Measurements from ENCODE around the gene SZT2. TPM values are rescaled to one million over a fixed set of nuclear protein-coding genes. Genes with fewer than 3 reads are reported as not detected.

The SZT2 gene
- total and polyA plus RNA-seq, 2 of the 4 experiments (the other 2 are of a cell fraction): 9.5 to 14.3 TPM

DNA sequence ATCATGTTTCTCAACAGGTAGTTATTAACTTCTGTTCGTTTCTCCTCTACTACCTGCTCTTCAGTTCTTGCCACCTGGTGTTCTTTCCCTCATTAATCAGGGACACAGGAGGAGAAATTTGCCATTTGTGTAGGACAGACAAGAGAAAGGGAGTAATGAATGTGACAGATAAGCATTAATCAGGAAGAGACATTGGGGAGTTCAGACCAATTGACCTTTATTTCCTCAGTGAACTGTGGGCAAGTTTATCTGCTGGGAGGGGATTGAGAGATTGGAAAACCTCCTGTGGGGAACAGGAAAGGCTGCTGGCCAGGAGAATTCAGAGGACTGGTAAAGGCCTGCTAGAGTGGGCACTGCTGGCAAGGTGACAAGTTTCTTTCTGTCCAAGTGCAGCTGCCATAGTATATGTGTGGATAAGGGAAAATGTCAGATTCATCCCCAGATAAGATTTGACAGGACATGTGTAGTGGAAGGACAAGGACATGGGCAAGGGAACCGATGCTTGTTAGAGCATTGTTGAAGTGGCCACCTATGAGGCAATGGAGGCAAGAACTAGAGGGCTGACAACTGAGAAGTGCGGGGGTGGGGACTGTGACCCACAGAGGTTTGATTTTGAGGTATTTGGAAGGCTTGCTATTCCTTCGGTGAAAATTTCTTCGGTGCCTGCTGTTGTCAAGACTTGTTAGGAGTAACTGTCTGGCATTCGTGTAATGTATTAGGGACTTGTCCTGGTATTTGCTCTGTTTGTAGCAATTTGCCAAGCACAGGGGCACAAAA lies 12.6 kb downstream of the SZT2 start:
- ChIA-PET POLR2A (ENCODE audit: unreplicated experiment) (no interaction called here), CTCF (interaction anchor here (1.4 kb wide), 1 partner anchor 12 kb away, joined by 4 read pairs; no protein-coding TSS in a partner anchor)
- H2AK5ac ChIP-seq (ENCODE audit: low read depth, low read length): no peak overlapping the region
- no peak overlapping the region for H3K23ac ChIP-seq (ENCODE audit: low read depth, low read length)
- H3K27ac ChIP-seq (ENCODE audit: insufficient read depth, low read length): no peak overlapping the region
- no peak overlapping the region for H4K8ac ChIP-seq (ENCODE audit: low read depth in 2 of 2, low read length in 2 of 2)
- dilution Hi-C loops (cut with HindIII; ENCODE audit: low sequenced_read_pairs, unreplicated experiment): no loop called here
- no peak for DNase-seq
- no peak overlapping the region for H2BK15ac ChIP-seq (ENCODE audit: low read depth, low read length)
- H2AK9ac ChIP-seq (replicated peaks; ENCODE audit: low read depth, low read length, poor library complexity): no peak overlapping the region
- peaks cover 4% of the 10 kb centered on the region; the same call in 1 of the 2 replicates for H3K4me1 ChIP-seq (ENCODE audit: control insufficient read depth, insufficient read depth, low read length)
- H3K18ac ChIP-seq (ENCODE audit: low read depth, low read length): no peak overlapping the region
- H3K56ac ChIP-seq (ENCODE audit: extremely low read depth, insufficient read depth, low read length): no peak overlapping the region
- intact Hi-C loops (cut with micrococcal nuclease): no loop called here
- no peak overlapping the region for H3K9ac ChIP-seq (ENCODE audit: low read depth, low read length)
- no peak overlapping the region for H2BK5ac ChIP-seq (ENCODE audit: low read depth, low read length, poor library complexity, severe bottlenecking)
- H3K79me1 ChIP-seq (ENCODE audit: low read depth in 1 of 2, low read length in 2 of 2): peaks cover 37 to 50% of the 10 kb centered on the region in 2 experiments
- H4K20me1 ChIP-seq (ENCODE audit: insufficient read depth, low read length): no peaks in the 10 kb centered on the region
- H2BK20ac ChIP-seq (ENCODE audit: low read depth, low read length): no peak overlapping the region
- no peaks in the 10 kb centered on the region for H3K9me3 ChIP-seq (ENCODE audit: control insufficient read depth, insufficient read depth, low read length)
- H3K4me2 ChIP-seq (ENCODE audit: low read depth, low read length): no peak overlapping the region
- no peak overlapping the region for H2BK120ac ChIP-seq (ENCODE audit: low read depth, low read length)
- no peak overlapping the region for H3K4ac ChIP-seq (ENCODE audit: low read depth, low read length)
- no TSS peak for BruUV-seq (replicated peaks)
- in situ Hi-C loops (cut with MboI; ENCODE audit: low sequenced_read_pairs): loop anchor here (25.0 kb wide), 1 partner anchor 490 kb away; no protein-coding TSS in a partner anchor
- peaks cover 8% of the 10 kb centered on the region; the same call in 1 of the 2 replicates for H3K9me1 ChIP-seq (ENCODE audit: insufficient read depth, low read length)
- H3K14ac ChIP-seq (replicated peaks; ENCODE audit: low read depth, low read length): no peak overlapping the region
- H3K4me3 ChIP-seq (ENCODE audit: insufficient read depth, low read depth, low read length): no peak overlapping the region
- no peak overlapping the region for H2AFZ ChIP-seq (replicated peaks; ENCODE audit: low read length, poor library complexity)
- H4K5ac ChIP-seq (ENCODE audit: low read depth, low read length): no peak overlapping the region
- WGBS, 2 experiments (ENCODE audit: extremely low coverage in 2 of 2, insufficient read length in 1 of 2): 100% methylated on average over 2 of the region's 6 CpGs; no CpG with 5 or more reads in 1 of the 2 experiments
- no peak overlapping the region for H4K91ac ChIP-seq (ENCODE audit: insufficient read depth, low read depth, low read length)
- no peak for ATAC-seq (ENCODE audit: low read depth)
- H3K27me3 ChIP-seq (ENCODE audit: control insufficient read depth, insufficient read depth, low read length): no peaks in the 10 kb centered on the region
- H3K36me3 ChIP-seq (ENCODE audit: control insufficient read depth, insufficient read depth, low read length): peaks cover 31% of the 10 kb centered on the region
- TF ChIP-seq FOS (IDR thresholded peaks at IDR 0.05; ENCODE audit: low read depth, low read length) (no peak), NFE2L2 (IDR thresholded peaks at IDR 0.05; ENCODE audit: low read depth, low read length) (no peak), CEBPB (IDR thresholded peaks at IDR 0.05; ENCODE audit: low read depth, low read length) (no peak), BHLHE40 (IDR thresholded peaks at IDR 0.05; ENCODE audit: low read depth, low read length) (no peak), RFX5 (IDR thresholded peaks at IDR 0.05; ENCODE audit: low read depth, low read length) (no peak), RAD21 (IDR thresholded peaks at IDR 0.05; ENCODE audit: low read length) (no peak), MAFK (IDR thresholded peaks at IDR 0.05; ENCODE audit: low read depth, low read length) (no peak), CTCF (conservative IDR thresholded peaks at IDR 0.05; ENCODE audit: low read depth, low read length) (no peak), ELK1 (IDR thresholded peaks at IDR 0.05; ENCODE audit: borderline replicate concordance, low read depth, low read length) (no peak), MAZ (IDR thresholded peaks at IDR 0.05; ENCODE audit: borderline replicate concordance, low read depth, low read length) (no peak), RCOR1 (IDR thresholded peaks at IDR 0.05; ENCODE audit: insufficient replicate concordance, low read length) (no peak), CHD1 (IDR thresholded peaks at IDR 0.05; ENCODE audit: low read depth, low read length) (no peak), MXI1 (IDR thresholded peaks at IDR 0.05; ENCODE audit: borderline replicate concordance, low read depth, low read length) (no peak), POLR2A (IDR thresholded peaks at IDR 0.05; ENCODE audit: low read depth, low read length) (no peak)
- TF ChIP-seq, protein P1, sequence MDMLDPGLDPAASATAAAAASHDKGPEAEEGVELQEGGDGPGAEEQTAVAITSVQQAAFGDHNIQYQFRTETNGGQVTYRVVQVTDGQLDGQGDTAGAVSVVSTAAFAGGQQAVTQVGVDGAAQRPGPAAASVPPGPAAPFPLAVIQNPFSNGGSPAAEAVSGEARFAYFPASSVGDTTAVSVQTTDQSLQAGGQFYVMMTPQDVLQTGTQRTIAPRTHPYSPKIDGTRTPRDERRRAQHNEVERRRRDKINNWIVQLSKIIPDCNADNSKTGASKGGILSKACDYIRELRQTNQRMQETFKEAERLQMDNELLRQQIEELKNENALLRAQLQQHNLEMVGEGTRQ (IDR thresholded peaks at IDR 0.05; ENCODE audit: low read depth, low read length): no peak
